ENCODE results near the gene GPR37L1.

GRCh38 chr1:202093858-202094257, 28.9 kb upstream of the GPR37L1 start:
- TF ChIP-seq, protein P1, sequence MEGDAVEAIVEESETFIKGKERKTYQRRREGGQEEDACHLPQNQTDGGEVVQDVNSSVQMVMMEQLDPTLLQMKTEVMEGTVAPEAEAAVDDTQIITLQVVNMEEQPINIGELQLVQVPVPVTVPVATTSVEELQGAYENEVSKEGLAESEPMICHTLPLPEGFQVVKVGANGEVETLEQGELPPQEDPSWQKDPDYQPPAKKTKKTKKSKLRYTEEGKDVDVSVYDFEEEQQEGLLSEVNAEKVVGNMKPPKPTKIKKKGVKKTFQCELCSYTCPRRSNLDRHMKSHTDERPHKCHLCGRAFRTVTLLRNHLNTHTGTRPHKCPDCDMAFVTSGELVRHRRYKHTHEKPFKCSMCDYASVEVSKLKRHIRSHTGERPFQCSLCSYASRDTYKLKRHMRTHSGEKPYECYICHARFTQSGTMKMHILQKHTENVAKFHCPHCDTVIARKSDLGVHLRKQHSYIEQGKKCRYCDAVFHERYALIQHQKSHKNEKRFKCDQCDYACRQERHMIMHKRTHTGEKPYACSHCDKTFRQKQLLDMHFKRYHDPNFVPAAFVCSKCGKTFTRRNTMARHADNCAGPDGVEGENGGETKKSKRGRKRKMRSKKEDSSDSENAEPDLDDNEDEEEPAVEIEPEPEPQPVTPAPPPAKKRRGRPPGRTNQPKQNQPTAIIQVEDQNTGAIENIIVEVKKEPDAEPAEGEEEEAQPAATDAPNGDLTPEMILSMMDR (IDR thresholded peaks at IDR 0.05) = no peak
- no peak for TF ChIP-seq POLR2A (IDR thresholded peaks at IDR 0.05)

All from testis (tissue), 2 donors.